ENCODE data around the gene COQ2.
A peak's percentile ranks its signal among the peaks of the same experiment; 100 is the strongest.
"Not testable (repeated sequence)": the region's sequence is repeated elsewhere in the genome, so short reads cannot be mapped to it uniquely, and the experiment has no call there.

The COQ2 gene

GRCh38 chr4:83284193-83285054, at the start of gene COQ2:
TSS of gene COQ2 (minus strand) at chr4:83284798. CDS start at chr4:83284764, 34 bp downstream.
- peak; percentile 81 for DNase-seq (ENCODE audit: low spot score)

GRCh38 chr4:83331956-83332355, 47.4 kb upstream of the COQ2 start:
- DNase-seq (ENCODE audit: low spot score): no peak

GRCh38 chr4:83329521-83330110, 45.0 kb upstream of the COQ2 start:
- DNase-seq (ENCODE audit: low spot score): no peak

- no peak for DNase-seq (ENCODE audit: low spot score)
Observed at GRCh38 chr4:83328521-83329187, 44.1 kb upstream of the COQ2 start.

- DNase-seq (ENCODE audit: low spot score): no peak
Observed at GRCh38 chr4:83326546-83326945, 41.9 kb upstream of the COQ2 start.

GRCh38 chr4:83325306-83325705, 40.7 kb upstream of the COQ2 start:
- DNase-seq (ENCODE audit: low spot score): not testable (repeated sequence)

GRCh38 chr4:83323136-83323535, 38.5 kb upstream of the COQ2 start:
- DNase-seq (ENCODE audit: low spot score): no peak

- DNase-seq (ENCODE audit: low spot score): no peak
Observed at GRCh38 chr4:83320548-83320947, 36.0 kb upstream of the COQ2 start.

GRCh38 chr4:83318666-83319065, 34.1 kb upstream of the COQ2 start:
- no peak for DNase-seq (ENCODE audit: low spot score)

- DNase-seq (ENCODE audit: low spot score): no peak
Observed at GRCh38 chr4:83317671-83318070, 33.1 kb upstream of the COQ2 start.

- no peak for DNase-seq (ENCODE audit: low spot score)
Observed at GRCh38 chr4:83316459-83317165, 32.0 kb upstream of the COQ2 start.

- no peak for DNase-seq (ENCODE audit: low spot score)
Observed at GRCh38 chr4:83315341-83315870, 30.8 kb upstream of the COQ2 start.

- no peak for DNase-seq (ENCODE audit: low spot score)
Observed at GRCh38 chr4:83308672-83309071, 24.1 kb upstream of the COQ2 start.

- DNase-seq (ENCODE audit: low spot score): no peak
Observed at GRCh38 chr4:83307920-83308319, 23.3 kb upstream of the COQ2 start.

GRCh38 chr4:83305187-83305586, 20.6 kb upstream of the COQ2 start:
- no peak for DNase-seq (ENCODE audit: low spot score)

- no peak for DNase-seq (ENCODE audit: low spot score)
Observed at GRCh38 chr4:83297548-83298260, 13.1 kb upstream of the COQ2 start.

GRCh38 chr4:83293305-83294046, 8.9 kb upstream of the COQ2 start:
- DNase-seq (ENCODE audit: low spot score): no peak

- DNase-seq (ENCODE audit: low spot score): not testable (repeated sequence)
Observed at GRCh38 chr4:83290059-83290774, 5.6 kb upstream of the COQ2 start.

- DNase-seq (ENCODE audit: low spot score): not testable (repeated sequence)
Observed at GRCh38 chr4:83288381-83288780, 3.8 kb upstream of the COQ2 start.

GRCh38 chr4:83285055-83285407, 433 bp upstream of the COQ2 start:
- DNase-seq (ENCODE audit: low spot score): peak; percentile 21
